HG03175 (cell line): Measurements from ENCODE around the gene HNRNPH2.

Experiments
- ATAC-seq: cut with Tn5 transposase; IDR thresholded peaks from one replicate; pipeline ENCODE4 v1.9.1; 2021; ENCODE audit warnings: mild to moderate bottlenecking, moderate library complexity; ENCODE audit not compliant: unreplicated experiment

The HNRNPH2 gene

GRCh38 chrX:101407748-101408531 is at the start of gene HNRNPH2, which contains the start of gene GLA:
Gene HNRNPH2 (plus strand): TSS chrX:101408222. CDS start chrX:101411989, 3,767 bp downstream.
Gene GLA (minus strand): TSS chrX:101407925. CDS start chrX:101407903, 22 bp downstream.
- ATAC-seq: peak; percentile 94

- ATAC-seq: no peak
These were observed 48.1 kb upstream of the HNRNPH2 start for GRCh38 chrX:101359966-101360365.

- ATAC-seq: no peak
These were observed 47.6 kb upstream of the HNRNPH2 start for GRCh38 chrX:101360390-101360789.

GRCh38 chrX:101362116-101362515 is 45.9 kb upstream of the HNRNPH2 start:
- no peak for ATAC-seq

DNA sequence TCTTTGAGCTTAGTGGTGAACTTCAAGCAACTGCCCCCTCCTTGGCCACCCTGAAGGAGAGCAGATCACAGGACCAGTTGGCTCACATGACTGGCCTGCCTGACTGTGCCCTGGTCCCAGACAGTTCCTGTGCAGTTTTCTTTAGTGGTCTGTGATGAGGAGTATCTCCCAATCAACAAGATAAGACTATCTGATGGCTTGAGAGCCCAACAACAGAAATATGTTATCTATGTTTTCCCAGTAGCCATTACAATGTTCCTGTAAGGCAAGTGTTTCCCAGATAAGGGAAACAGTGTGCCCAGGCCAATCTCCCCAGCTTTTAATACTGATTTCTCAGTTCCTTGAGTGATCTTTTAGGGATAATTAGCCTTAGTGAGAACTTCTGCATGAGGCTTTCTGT is 45.3 kb upstream of the HNRNPH2 start:
- ATAC-seq: no peak

- ATAC-seq: no peak
These were observed 42.7 kb upstream of the HNRNPH2 start for GRCh38 chrX:101365301-101365795.

DNA sequence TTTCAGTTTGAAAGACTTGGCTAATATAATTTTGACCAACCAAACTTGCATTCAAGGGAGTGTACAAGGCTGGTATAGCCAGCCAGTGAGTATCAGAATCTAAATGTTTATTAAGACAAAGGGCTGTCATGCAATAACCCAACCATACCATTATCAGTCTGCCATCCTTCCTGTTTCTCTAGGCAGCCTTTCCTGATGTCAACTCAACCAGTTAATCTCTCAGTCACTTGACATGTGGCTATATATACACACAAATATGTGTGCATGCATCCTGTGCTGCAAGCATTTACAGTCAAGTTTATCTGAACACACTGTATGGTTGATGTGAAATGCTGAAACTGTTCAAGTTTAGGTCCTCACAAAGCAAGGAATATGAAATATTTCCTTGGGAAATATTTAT is 39.2 kb upstream of the HNRNPH2 start:
- no peak for ATAC-seq

- ATAC-seq: no peak
These were observed 38.3 kb upstream of the HNRNPH2 start for GRCh38 chrX:101369687-101370086.

- peak; percentile 64 for ATAC-seq
These were observed 37.0 kb upstream of the HNRNPH2 start for GRCh38 chrX:101370888-101371504.

GRCh38 chrX:101377547-101377946 is 30.5 kb upstream of the HNRNPH2 start:
- ATAC-seq: no peak

DNA sequence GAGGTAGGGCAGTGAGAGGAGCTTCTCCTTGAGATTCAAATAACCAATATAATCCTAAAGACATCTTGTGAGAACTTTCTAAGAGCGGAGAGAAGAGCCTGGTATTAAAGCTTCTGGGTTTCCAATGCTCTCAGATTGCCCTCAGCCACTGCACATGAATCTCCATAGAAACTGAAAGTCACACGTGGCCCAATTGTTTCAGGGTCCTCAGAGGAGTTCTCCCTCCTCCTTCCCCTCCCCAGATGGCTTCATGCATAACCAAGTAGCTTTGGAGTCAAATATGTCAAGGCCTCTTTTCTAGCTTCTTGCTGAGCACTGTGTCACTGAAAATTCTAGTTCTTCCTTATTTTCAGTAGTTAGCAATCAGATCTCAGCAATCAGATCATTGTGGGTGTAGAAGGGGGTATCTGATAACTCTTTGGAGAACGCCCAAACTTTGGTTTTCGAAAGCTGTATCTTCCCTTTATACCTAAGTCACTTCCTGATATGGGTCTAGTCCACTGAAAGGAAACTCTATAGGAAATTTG is 24.3 kb upstream of the HNRNPH2 start:
- peak; percentile 71 for ATAC-seq

- ATAC-seq: no peak
These were observed 22.9 kb upstream of the HNRNPH2 start for GRCh38 chrX:101385026-101385684.

DNA sequence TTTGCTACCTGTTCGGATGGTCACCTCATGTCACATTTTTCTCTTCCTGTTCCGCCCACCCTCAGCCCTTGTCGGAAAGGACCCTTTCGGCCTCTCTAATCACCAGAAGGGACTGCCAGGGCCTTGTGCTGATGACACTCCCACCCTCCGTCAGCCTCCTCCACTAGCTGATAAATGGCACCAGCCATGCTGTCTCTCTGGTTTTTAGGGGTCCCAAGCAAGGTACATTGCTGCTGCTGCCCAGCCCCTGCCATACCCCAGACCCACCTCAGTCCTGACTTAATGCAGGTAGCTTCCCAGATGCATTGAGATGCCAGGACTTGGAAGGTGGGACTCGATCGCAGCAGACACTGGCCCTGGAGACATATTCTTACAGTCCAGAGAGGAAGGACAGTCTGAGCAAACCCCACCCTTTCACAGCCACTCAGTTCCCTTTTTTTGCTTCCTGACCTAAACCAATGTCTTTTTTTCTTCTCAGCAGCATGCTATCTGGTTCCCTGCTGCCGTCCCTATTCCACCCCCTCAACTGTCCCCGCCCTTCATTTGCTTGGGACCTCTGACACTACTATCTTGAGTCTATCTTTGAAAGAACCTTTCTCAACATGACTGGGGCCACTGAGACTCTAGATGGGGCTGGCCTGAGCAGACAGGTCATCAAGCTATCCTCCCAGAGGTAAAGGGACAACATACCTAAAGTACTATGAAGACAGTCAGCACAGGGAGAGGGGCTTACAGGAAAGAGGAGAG is 22.1 kb upstream of the HNRNPH2 start, which contains the start of gene BTK:
Gene BTK (minus strand): TSS at position 397 of the 747 bp plus-strand sequence. CDS start 10,907 bp downstream, outside the sequence.
- ATAC-seq: peak; percentile 68

DNA sequence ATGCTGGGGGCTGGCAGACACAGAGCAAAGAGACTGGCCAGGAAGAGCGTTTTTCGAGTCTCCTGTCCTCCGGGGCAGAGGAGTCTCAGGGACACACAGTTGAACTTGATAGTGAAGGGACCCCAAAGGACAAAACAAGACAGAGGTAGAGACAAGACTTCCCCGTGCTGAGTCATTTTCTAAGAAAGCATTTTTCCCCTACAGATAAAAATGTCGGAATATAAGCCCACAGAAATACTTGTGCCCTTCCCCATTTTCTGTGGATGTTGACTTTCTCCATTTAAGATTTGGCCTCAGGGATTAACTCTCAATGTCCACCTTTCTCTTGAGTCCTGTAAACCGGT is 21.5 kb upstream of the HNRNPH2 start:
- ATAC-seq: no peak

DNA sequence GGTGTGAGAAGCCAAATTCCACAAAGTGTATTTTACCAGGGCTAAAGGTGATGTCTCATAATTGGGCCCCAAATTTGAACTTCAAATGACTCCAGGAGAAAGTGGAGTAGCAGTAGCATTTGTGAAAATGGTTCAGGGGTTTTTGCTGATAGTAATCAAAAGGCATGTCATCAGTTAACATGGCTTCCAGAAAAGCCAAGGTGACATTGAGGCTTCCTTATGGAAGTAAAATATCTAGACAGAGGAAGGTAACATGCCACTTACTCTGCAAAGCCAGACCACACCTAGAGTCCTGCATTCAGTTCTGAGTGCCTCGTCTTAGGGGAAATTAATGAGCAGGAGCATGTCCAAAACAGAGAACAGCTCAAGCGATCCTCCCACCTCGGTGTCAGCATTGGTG is 19.4 kb upstream of the HNRNPH2 start:
- no peak for ATAC-seq

DNA sequence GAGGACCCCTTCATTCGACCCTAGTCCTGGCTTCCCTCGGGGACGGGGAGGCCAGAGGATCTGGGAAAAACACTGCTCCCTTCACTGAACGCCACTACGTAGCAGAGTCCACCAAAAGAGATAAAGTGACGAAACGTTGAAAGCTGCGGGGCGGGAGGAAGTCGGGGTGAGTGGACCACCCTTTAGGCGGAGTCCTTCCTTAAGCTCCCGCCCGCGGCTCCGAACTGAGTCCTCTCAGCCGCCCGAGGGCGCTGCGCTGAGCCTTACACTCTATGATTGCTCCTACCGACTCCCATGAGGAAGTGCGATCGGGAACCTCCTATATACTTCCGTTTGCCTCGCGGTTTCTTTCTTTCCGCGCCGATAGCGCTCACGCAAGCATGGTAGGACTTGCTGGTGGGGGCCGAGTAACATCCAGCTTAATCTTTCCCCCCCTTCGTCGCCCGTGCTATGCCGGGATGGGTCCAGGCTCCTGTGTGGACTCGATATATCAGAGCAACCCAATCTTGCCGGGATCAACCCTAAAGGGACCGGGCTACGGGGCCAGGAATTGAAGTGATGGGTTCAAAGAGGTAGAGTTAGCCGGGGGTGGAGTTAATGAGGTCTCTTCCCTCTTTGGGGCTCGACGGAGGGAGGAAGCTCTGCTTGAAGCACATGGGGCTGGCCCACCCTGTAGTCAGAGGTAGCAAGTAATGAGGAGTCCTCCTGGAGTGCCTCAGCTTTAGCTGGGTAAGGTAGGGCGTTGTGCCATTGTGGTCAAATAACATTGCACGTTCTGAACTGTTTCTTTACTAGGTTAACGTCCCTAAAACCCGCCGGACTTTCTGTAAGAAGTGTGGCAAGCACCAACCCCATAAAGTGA is 17.1 kb upstream of the HNRNPH2 start, which contains the start of gene RPL36A:
Gene RPL36A (plus strand): TSS at position 348 of the 862 bp plus-strand sequence. CDS start 33 bp downstream, at position 381.
- peak; percentile 82 for ATAC-seq

DNA sequence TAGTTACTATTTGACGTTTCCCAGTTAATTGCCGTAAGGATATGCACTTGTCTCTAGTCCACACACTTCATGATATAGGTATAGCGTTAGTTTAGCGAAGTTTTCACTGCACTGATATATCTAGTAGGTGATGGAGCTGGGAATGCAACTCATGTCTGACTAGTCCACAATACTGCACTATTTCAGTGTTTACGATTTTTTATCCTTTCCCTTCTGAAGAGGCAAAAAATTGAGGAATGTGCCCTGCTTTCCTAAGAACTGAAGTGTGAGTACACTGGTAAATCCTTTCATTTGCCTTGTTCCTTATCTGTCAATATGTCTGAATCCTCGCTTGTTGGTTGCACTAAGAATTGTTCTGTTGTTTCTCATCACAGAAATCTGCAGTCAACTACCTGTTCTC is 16.2 kb upstream of the HNRNPH2 start:
- no peak for ATAC-seq

DNA sequence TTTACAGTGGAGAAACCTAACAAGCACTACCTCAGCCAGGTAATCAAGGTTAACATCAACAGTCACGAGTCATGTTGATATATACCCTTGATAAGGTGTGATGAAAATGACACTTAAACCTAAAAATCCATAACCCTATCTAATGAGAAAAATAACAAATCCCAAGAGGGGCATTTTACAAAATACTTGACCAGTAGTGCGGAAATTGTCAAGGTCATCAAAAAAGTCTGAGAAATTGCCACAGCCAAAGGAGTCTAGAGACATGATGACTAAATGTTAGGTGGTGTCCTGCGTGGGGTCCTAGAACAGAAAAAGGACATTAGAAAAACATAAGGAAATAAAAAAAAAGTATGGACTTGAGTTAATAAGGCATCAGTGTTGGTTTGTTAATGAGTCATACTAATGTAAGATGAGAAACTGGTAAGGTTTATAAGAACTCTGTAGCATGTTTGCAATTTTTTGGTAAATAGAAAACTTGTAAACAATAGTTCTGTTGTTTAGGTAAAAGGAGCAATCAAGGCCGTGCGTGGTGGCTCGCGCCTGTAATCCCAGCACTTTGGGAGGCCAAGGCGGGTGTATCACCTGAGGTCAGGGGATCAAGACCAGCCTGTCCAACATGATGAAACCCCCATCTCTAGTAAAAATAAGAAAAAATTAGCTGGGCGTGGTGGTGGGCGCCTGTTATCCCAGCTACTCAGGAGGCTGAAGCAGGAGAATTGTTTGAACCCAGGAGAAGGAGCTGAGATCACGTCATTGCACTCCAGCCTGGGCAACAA is 14.3 kb upstream of the HNRNPH2 start:
- ATAC-seq: no peak

DNA sequence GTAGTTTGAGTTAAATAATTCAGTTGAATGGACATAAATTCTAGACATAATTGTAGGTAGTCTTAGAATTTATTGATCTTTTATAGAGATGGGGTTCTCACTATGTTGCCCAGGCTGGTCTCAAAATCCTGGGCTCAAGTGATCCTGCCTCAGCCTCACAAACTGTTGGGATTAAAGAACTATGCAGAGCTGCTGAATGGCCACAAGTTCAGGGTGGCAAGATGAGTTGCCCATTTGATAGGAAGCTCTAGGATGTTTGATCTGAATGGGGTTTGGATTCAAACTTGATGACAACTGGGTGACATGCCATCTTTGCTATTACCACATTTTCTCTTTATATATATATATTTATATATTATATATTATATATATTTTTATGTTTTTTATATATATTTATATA is 13.7 kb upstream of the HNRNPH2 start:
- no peak for ATAC-seq
